CD4-positive, alpha-beta memory T cell (primary cell): ENCODE data around the gene SLC35F2. TPM values are rescaled to one million over a fixed set of nuclear protein-coding genes. Genes with fewer than 3 reads are reported as not detected.

ENCODE experiments used
- CTCF ChIA-PET: fragments of 350-600 bp; sonication (Branson Sonifier 250); formaldehyde crosslinking; loops from one replicate; lab custom pipeline; 2021; ENCODE audit warnings: inconsistent platforms; ENCODE audit not compliant: partially characterized antibody; lab: Charles Lee
- POLR2A ChIA-PET: fragments of 350-600 bp; sonication (Branson Sonifier 250); formaldehyde crosslinking; loops from one replicate; lab custom pipeline; 2021; ENCODE audit not compliant: partially characterized antibody; lab: Charles Lee
- DNase-seq, 5 donors: peaks; one replicate each; pipeline versions ENCODE4 v3.0.0 to v3.0.0-alpha.2; 2020 to 2022; ENCODE audit warnings: mixed read lengths in 1 of 5
- H3K27ac ChIP-seq: one replicate; pipeline ENCODE4 v1.7.0; 2013; ENCODE audit warnings: low read depth, low read length
- H3K27me3 ChIP-seq: 2 replicates; pipeline ENCODE4 v1.7.0; 2013; ENCODE audit warnings: mild to moderate bottlenecking, low read length, moderate library complexity; ENCODE audit not compliant: insufficient read depth
- H3K36me3 ChIP-seq: 2 replicates; pipeline ENCODE4 v1.7.0; 2013; ENCODE audit warnings: mild to moderate bottlenecking, low read length, moderate library complexity; ENCODE audit not compliant: insufficient read depth
- H3K4me1 ChIP-seq: 2 replicates; pipeline ENCODE4 v1.7.0; 2013; ENCODE audit warnings: mild to moderate bottlenecking, low read length, moderate library complexity; ENCODE audit not compliant: insufficient read depth
- H3K4me3 ChIP-seq, 2 donors: one replicate each; pipeline ENCODE4 v1.7.0; 2013; ENCODE audit warnings: low read length in 2 of 2, mild to moderate bottlenecking in 1 of 2
- H3K9me3 ChIP-seq, 2 donors: one replicate each; pipeline ENCODE4 v1.7.0; 2013; ENCODE audit warnings: low read length in 2 of 2, control low read depth in 1 of 2; ENCODE audit not compliant: control insufficient read depth in 1 of 2
- H3K27ac Mint-ChIP-seq, 7 donors: one replicate each; pipeline ENCODE4 v1.8.0; 2020 to 2021; ENCODE audit warnings: mixed read lengths in 7 of 7, mild to moderate bottlenecking in 6 of 7, inconsistent platforms in 3 of 7, moderate library complexity in 3 of 7
- H3K27me3 Mint-ChIP-seq, 2 donors: one replicate each; pipeline ENCODE4 v1.8.0; 2020 to 2021; ENCODE audit warnings: mixed read lengths in 2 of 2
- H3K36me3 Mint-ChIP-seq, 2 donors: one replicate each; pipeline ENCODE4 v1.8.0; 2020 to 2021; ENCODE audit warnings: mixed read lengths in 2 of 2, inconsistent platforms in 1 of 2, mild to moderate bottlenecking in 1 of 2
- H3K4me1 Mint-ChIP-seq, 4 donors: one replicate each; pipeline ENCODE4 v1.8.0; 2020 to 2021; ENCODE audit warnings: mixed read lengths in 4 of 4, mild to moderate bottlenecking in 1 of 4
- H3K4me3 Mint-ChIP-seq, 8 donors: one replicate each; pipeline ENCODE4 v1.8.0; 2020 to 2021; ENCODE audit warnings: mixed read lengths in 8 of 8, mild to moderate bottlenecking in 7 of 8, moderate library complexity in 6 of 8, inconsistent platforms in 3 of 8
- H3K9me3 Mint-ChIP-seq, 8 donors: one replicate each; pipeline ENCODE4 v1.8.0; 2020 to 2021; ENCODE audit warnings: mixed read lengths in 8 of 8, mild to moderate bottlenecking in 5 of 8, inconsistent platforms in 3 of 8, moderate library complexity in 1 of 8
- intact Hi-C: fragments of 100-400 bp; cut with micrococcal nuclease; formaldehyde crosslinking; loops from one replicate; pipeline ENCODE4 v1.15.1; 2023
- polyA plus RNA-seq, 2 donors: library from polyadenylated mRNA; unstranded; fragments of 300-500 nt; fragmentation: Illumina TruSeq; gene quantifications; one replicate each; pipeline ENCODE4 v1.2.3, GENCODE V29; 2021
- total RNA-seq, 2 experiments: library from RNA; stranded (reverse); gene quantifications; one replicate each; pipeline ENCODE4 v1.2.3, GENCODE V29; 2021

The SLC35F2 gene
- total and polyA plus RNA-seq, 4 experiments from 2014 or later = 5.9 to 11.9 (median 7.2) TPM

GRCh38 chr11:107856180-107856980 is 2.2 kb downstream of the SLC35F2 start:
- no peak for DNase-seq
- Mint-ChIP-seq H3K36me3 (peaks cover 3 to 13% of the 10 kb centered on the region in 2 donors), H3K4me3 (peak overlapping the region in 7 of 8 donors; percentile 46 to 65 (median 54)), H3K4me1 (peaks cover 22 to 57% (median 24%) of the 10 kb centered on the region in 4 donors), H3K9me3 (no peaks in the 10 kb centered on the region), H3K27ac (peak overlapping the region in 6 of 7 donors; percentile 30 to 85 (median 38)), H3K27me3 (no peaks in the 10 kb centered on the region)
- Histone ChIP-seq H3K4me1 (peaks cover 18% of the 10 kb centered on the region), H3K27ac (no peak overlapping the region), H3K27me3 (no peaks in the 10 kb centered on the region), H3K4me3 (no peak overlapping the region), H3K9me3 (no peaks in the 10 kb centered on the region), H3K36me3 (no peaks in the 10 kb centered on the region)
- ChIA-PET POLR2A (interaction anchor here (0.6 kb wide), 1 partner anchor 1876 kb away, joined by 3 read pairs; no protein-coding TSS in a partner anchor), CTCF (no interaction called here)
- intact Hi-C loops = loop anchor here (5.0 kb wide), 1 partner anchor 736 kb away; the partner anchor contains the start of gene EXPH5

- Mint-ChIP-seq H3K4me3 (no peak overlapping the region), H3K9me3 (no peaks in the 10 kb centered on the region), H3K36me3 (peaks cover 3 to 4% of the 10 kb centered on the region in 2 donors), H3K27me3 (no peaks in the 10 kb centered on the region), H3K27ac (no peak overlapping the region), H3K4me1 (peaks cover 19 to 41% (median 25%) of the 10 kb centered on the region in 4 donors)
- ChIA-PET CTCF (no interaction called here), POLR2A (interaction anchor here (0.8 to 1.5 kb wide), 3 partner anchors 11 to 134 kb away, joined by 3 read pairs; no protein-coding TSS in a partner anchor)
- intact Hi-C loops = no loop called here
- Histone ChIP-seq H3K27me3 (no peaks in the 10 kb centered on the region), H3K4me3 (no peak overlapping the region), H3K9me3 (no peaks in the 10 kb centered on the region), H3K36me3 (no peaks in the 10 kb centered on the region), H3K27ac (no peak overlapping the region), H3K4me1 (peaks cover 13% of the 10 kb centered on the region)
- DNase-seq = no peak
Measured at GRCh38 chr11:107853070-107853469, 5.5 kb downstream of the SLC35F2 start.

DNA sequence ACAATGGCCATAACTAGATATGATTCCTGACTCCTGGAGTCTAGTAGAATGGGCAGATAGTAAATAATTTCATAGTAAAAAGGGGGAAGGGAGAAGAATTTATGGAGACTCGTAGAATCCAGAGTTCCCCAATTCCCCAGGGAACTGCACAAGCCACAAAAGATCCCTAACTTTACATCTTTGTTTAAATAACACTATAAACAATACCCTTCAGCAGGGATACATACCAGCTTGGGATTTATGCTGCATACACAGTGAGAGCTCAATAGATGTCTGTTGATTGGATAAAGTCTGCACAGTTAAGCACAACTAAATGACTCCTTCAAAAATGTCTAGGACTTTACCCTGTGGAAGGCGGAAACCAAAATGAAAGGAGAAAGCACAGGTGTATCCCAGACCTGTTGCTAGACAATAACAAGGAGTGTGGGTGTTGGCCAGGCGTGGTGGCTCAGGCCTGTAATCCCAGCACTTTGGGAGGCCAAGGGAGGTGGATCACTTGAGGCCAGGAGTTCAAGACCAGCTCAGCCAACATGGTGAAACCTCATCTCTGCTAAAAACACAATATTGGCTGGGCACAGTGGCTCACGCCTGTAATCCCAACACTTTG is 6.8 kb downstream of the SLC35F2 start:
- H3K4me3 Mint-ChIP-seq = no peak overlapping the region
- DNase-seq = no peak
- peaks cover 13 to 37% (median 21%) of the 10 kb centered on the region in 4 donors for H3K4me1 Mint-ChIP-seq
- no peaks in the 10 kb centered on the region for H3K36me3 ChIP-seq
- peaks cover 7% of the 10 kb centered on the region for H3K4me1 ChIP-seq
- no peaks in the 10 kb centered on the region for H3K9me3 Mint-ChIP-seq
- POLR2A ChIA-PET = interaction anchor here (1.2 kb wide), 1 partner anchor 10 kb away, joined by 3 read pairs; no protein-coding TSS in a partner anchor
- H3K27me3 Mint-ChIP-seq = no peaks in the 10 kb centered on the region
- intact Hi-C loops = no loop called here
- H3K27ac ChIP-seq = no peak overlapping the region
- H3K4me3 ChIP-seq = no peak overlapping the region
- no peaks in the 10 kb centered on the region for H3K27me3 ChIP-seq
- CTCF ChIA-PET = interaction anchor here (0.9 kb wide), 1 partner anchor 9 kb away, joined by 3 read pairs; no protein-coding TSS in a partner anchor
- peak overlapping the region in 2 of 7 donors; percentile 29 to 57 for H3K27ac Mint-ChIP-seq
- peaks cover 0 to 3% of the 10 kb centered on the region in 2 donors for H3K36me3 Mint-ChIP-seq
- H3K9me3 ChIP-seq = no peaks in the 10 kb centered on the region

DNA sequence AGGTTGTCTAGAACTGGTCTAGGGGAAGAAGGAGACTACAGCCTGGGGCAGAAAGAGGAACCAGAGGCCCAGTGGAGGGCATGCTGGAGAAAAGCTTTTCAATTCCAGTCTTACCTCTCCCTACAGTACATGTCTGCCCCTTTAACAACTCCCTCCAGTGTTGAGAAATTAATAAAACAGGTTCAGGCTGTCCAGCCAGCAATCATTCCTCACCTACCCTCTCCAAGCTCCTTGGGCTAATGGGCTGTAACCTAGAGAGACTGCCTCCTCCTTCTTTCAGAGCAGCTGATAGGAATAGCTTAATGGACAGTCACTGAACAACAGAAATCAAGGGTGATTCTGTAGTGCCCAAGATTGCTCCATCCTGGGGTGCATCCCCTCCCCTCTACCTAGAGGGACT is 8.8 kb downstream of the SLC35F2 start:
- Histone ChIP-seq H3K9me3 (no peaks in the 10 kb centered on the region), H3K36me3 (no peaks in the 10 kb centered on the region), H3K27me3 (no peaks in the 10 kb centered on the region), H3K4me3 (no peak overlapping the region), H3K27ac (no peak overlapping the region), H3K4me1 (peaks cover 6% of the 10 kb centered on the region)
- ChIA-PET POLR2A (no interaction called here), CTCF (no interaction called here)
- Mint-ChIP-seq H3K4me1 (peaks cover 9 to 21% (median 16%) of the 10 kb centered on the region in 4 donors), H3K4me3 (no peak overlapping the region), H3K27me3 (no peaks in the 10 kb centered on the region), H3K36me3 (peaks cover 0 to 7% of the 10 kb centered on the region in 2 donors), H3K9me3 (no peaks in the 10 kb centered on the region), H3K27ac (peak overlapping the region in 3 of 7 donors; percentile 1 to 63 (median 27))
- intact Hi-C loops = no loop called here
- no peak for DNase-seq

DNA sequence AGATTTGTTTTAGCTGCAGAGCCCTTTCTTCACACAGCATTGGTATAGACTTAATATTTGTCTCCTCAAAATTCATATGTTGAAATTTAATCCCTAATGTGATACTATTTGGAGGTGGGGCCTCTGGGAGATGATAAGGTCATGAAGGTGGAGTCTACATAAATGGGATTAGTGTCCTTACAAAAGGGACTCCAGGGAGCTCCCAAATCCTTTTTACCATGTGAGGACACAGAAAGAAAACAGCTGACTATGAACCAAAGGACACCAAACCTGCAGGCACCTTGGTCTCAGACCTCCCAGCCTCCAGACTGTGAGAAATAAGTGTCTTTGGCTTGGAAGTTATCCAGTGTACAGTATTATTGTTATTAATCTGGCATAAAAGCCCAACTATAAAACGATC is 10.2 kb downstream of the SLC35F2 start:
- Mint-ChIP-seq H3K4me1 (peaks cover 9 to 22% (median 16%) of the 10 kb centered on the region in 4 donors), H3K36me3 (peaks cover 0 to 7% of the 10 kb centered on the region in 2 donors), H3K27ac (no peak overlapping the region), H3K4me3 (no peak overlapping the region), H3K27me3 (no peaks in the 10 kb centered on the region), H3K9me3 (no peaks in the 10 kb centered on the region)
- H3K4me1 ChIP-seq = peaks cover 6% of the 10 kb centered on the region
- no peak overlapping the region for H3K27ac ChIP-seq
- CTCF ChIA-PET = interaction anchor here (1.0 kb wide), 1 partner anchor 69 kb away, joined by 3 read pairs; no protein-coding TSS in a partner anchor
- POLR2A ChIA-PET = no interaction called here
- intact Hi-C loops = no loop called here
- H3K27me3 ChIP-seq = no peaks in the 10 kb centered on the region
- no peak overlapping the region for H3K4me3 ChIP-seq
- H3K9me3 ChIP-seq = no peaks in the 10 kb centered on the region
- DNase-seq = no peak
- no peaks in the 10 kb centered on the region for H3K36me3 ChIP-seq

DNA sequence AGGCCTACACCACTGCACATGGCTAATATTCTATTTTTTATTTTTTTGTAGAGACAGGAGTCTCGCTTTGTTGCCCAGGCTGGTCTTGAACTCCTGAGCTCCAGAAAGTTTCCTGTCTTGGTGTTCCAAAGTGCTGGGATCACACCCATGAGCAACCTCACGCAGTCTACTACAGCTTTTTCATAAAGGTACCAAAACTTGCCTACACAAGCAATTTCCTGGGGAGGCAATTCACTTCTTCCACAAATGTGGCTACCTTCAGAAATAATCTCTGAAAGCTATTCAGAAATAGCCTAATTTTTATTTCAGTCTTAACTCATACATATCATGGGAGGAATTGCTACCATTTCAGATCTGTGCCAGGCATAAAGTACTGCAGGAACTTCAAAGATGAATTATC is 11.4 kb downstream of the SLC35F2 start:
- Mint-ChIP-seq H3K4me3 (no peak overlapping the region), H3K9me3 (no peaks in the 10 kb centered on the region), H3K36me3 (peaks cover 0 to 7% of the 10 kb centered on the region in 2 donors), H3K27ac (peak overlapping the region in 2 of 7 donors; percentile 23 to 24), H3K4me1 (peaks cover 10 to 27% (median 19%) of the 10 kb centered on the region in 4 donors), H3K27me3 (no peaks in the 10 kb centered on the region)
- Histone ChIP-seq H3K4me3 (no peak overlapping the region), H3K4me1 (peaks cover 6% of the 10 kb centered on the region), H3K9me3 (no peaks in the 10 kb centered on the region), H3K36me3 (no peaks in the 10 kb centered on the region), H3K27me3 (no peaks in the 10 kb centered on the region), H3K27ac (no peak overlapping the region)
- intact Hi-C loops = no loop called here
- ChIA-PET POLR2A (no interaction called here), CTCF (no interaction called here)
- DNase-seq = no peak

GRCh38 chr11:107844041-107844440 is 14.5 kb downstream of the SLC35F2 start:
- no peaks in the 10 kb centered on the region for H3K36me3 ChIP-seq
- Mint-ChIP-seq H3K4me1 (peaks cover 22 to 38% (median 28%) of the 10 kb centered on the region in 4 donors), H3K36me3 (peaks cover 0 to 4% of the 10 kb centered on the region in 2 donors), H3K9me3 (no peaks in the 10 kb centered on the region), H3K4me3 (no peak overlapping the region), H3K27me3 (no peaks in the 10 kb centered on the region), H3K27ac (peak overlapping the region in 1 of 7 donors; percentile 39)
- no peaks in the 10 kb centered on the region for H3K27me3 ChIP-seq
- no peak overlapping the region for H3K27ac ChIP-seq
- H3K4me3 ChIP-seq = no peak overlapping the region
- H3K4me1 ChIP-seq = peaks cover 23% of the 10 kb centered on the region
- DNase-seq = no peak
- CTCF ChIA-PET = no interaction called here
- POLR2A ChIA-PET = no interaction called here
- no peaks in the 10 kb centered on the region for H3K9me3 ChIP-seq
- intact Hi-C loops = no loop called here
